Heart left ventricle (tissue), 13 donors: ENCODE results near the gene SMCO4.

Experiments
- POLR2A ChIP-seq, 2 donors: fragments of 450-650 bp; IDR thresholded peaks; one replicate each; pipeline ENCODE4 v1.6.1; 2017; ENCODE audit warnings: antibody characterized with exemption in 2 of 2, mild to moderate bottlenecking in 2 of 2, moderate library complexity in 2 of 2
- TF ChIP-seq, protein P1 (sequence below), 12 donors: fragments of 200-600 bp; sonication (generic) in 4 of 12; IDR thresholded peaks; one replicate each; pipeline versions ENCODE4 v1.5.0 to v1.8.0; 2018 to 2022; ENCODE audit warnings: antibody characterized with exemption in 12 of 12, mild to moderate bottlenecking in 5 of 12
- donor health status: ischemic (EF 13 %, LVEDD 7.1; RV severe dilation, severe dysfunction).
- donor health status: DM: no; HTN: yes; CAD: no.
- donor health status: DM: no; HTN: no; CAD: no.
- donor health status: ischemic (EF 25% LVEDD 6.9; RV normal size, moderate dysfunction).
- donor health status: ischemic (EF 25% LVEDD 5.7; RV mildly dilated, moderate dysfunction).
- donor health status: ischemic (EF 35%, LVEDD 5.7; RV mildly dilated, moderate dysfunction).
- donor health status: nonischemic (EF 11% LVEDD 7.7; RV severe dilation, severe dysfunction).
- donor health status: DM: yes; HTN: yes; CAD: no.
- donor health status: PGD.
- donor health status: ischemic (EF 29% LVEDD 5.4; RV normal size, mild dysfunction).
- donor health status: nonischemic (EF 23%, LVEDD 6.1; RV moderate dilation, normal function).

DNA sequence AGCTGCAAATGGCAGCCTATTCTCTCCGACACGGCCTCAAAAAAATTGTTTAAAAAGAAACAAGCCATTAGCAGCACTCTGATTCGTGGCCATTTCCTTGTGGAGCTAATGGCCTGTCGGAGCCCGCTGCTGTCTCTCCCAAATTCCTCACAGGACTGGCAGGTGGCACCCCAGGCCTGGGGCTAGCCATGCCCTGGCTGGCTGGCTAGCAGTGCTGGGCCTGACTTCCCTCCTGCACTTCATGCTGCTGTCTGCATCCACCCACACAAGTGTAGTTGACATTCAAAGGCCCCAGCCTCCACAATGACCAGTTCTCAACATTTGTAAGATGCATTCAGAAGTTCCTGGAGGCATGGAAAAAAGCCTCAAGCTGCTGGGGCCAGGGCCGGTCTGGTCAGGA, 61.5 kb downstream of the SMCO4 start:
- no peak for TF ChIP-seq POLR2A (IDR thresholded peaks at IDR 0.05)
- TF ChIP-seq, protein P1, sequence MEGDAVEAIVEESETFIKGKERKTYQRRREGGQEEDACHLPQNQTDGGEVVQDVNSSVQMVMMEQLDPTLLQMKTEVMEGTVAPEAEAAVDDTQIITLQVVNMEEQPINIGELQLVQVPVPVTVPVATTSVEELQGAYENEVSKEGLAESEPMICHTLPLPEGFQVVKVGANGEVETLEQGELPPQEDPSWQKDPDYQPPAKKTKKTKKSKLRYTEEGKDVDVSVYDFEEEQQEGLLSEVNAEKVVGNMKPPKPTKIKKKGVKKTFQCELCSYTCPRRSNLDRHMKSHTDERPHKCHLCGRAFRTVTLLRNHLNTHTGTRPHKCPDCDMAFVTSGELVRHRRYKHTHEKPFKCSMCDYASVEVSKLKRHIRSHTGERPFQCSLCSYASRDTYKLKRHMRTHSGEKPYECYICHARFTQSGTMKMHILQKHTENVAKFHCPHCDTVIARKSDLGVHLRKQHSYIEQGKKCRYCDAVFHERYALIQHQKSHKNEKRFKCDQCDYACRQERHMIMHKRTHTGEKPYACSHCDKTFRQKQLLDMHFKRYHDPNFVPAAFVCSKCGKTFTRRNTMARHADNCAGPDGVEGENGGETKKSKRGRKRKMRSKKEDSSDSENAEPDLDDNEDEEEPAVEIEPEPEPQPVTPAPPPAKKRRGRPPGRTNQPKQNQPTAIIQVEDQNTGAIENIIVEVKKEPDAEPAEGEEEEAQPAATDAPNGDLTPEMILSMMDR (IDR thresholded peaks at IDR 0.05): peak in 7 of 12 donors; percentile 12 to 40 (median 28)
